ENCODE measurements around the gene TAS2R38.

DNA sequence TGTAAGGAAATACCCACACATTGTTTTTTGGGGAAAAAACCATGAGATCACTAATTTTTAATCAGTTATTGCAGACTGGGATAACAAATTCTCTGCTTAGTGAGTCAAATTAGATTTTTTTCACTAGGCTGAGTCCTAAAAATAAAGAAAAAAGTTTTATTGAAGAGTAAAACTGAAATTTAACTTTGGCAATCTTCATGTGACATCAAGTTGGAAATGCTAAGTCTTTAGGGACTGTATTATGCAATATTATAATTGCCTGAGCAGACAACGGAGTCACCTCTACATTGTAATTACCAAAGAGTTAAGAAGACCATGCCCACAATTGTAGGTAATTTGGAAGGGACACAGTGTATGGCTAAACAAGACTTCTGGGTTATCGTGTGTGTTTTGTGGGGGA lies 24.6 kb downstream of the TAS2R38 start:
- TF ChIP-seq SUZ12 (IDR thresholded peaks at IDR 0.05; ENCODE audit: extremely low read depth, insufficient read depth, insufficient read length): no peak
- no peak for TF ChIP-seq YY1 (IDR thresholded peaks at IDR 0.05; ENCODE audit: insufficient read depth, insufficient read length)
- TF ChIP-seq ZNF274 (IDR thresholded peaks at IDR 0.05; ENCODE audit: low read depth, low read length): no peak
